PFSK-1 (cell line): ENCODE data around the gene SLC24A3.

ENCODE experiments used
- FOXP2 ChIP-seq: optimal IDR thresholded peaks from 2 replicates; pipeline ENCODE3; 2011; ENCODE audit warnings: borderline replicate concordance, control low read depth, inconsistent platforms; ENCODE audit not compliant: insufficient read depth; ENCODE audit errors: extremely low read length, extremely low read depth
- POLR2AphosphoS5 ChIP-seq: IDR thresholded peaks from 2 replicates; pipeline ENCODE4 v1.6.1; 2012; ENCODE audit warnings: low read depth, mild to moderate bottlenecking, control low read depth, low read length, moderate library complexity
- SIN3A ChIP-seq: IDR thresholded peaks from 2 replicates; pipeline ENCODE4 v1.6.1; 2012; ENCODE audit warnings: mild to moderate bottlenecking, low read length, moderate library complexity, borderline replicate concordance; ENCODE audit not compliant: insufficient read depth
- TAF1 ChIP-seq: IDR thresholded peaks from 2 replicates; pipeline ENCODE4 v1.6.1; 2012; ENCODE audit warnings: low read length, control low read depth, borderline replicate concordance; ENCODE audit not compliant: insufficient read depth
- TF ChIP-seq, protein P1 (sequence below), 2 experiments: IDR thresholded peaks; 2 replicates each; pipeline versions ENCODE4 v1.6.1 to v1.8.0; 2011 to 2012; ENCODE audit warnings: low read depth in 2 of 2, low read length in 2 of 2, control low read depth in 1 of 2, inconsistent platforms in 1 of 2, mild to moderate bottlenecking in 1 of 2, moderate library complexity in 1 of 2; ENCODE audit not compliant: insufficient read depth in 1 of 2

SLC24A3 gene

DNA sequence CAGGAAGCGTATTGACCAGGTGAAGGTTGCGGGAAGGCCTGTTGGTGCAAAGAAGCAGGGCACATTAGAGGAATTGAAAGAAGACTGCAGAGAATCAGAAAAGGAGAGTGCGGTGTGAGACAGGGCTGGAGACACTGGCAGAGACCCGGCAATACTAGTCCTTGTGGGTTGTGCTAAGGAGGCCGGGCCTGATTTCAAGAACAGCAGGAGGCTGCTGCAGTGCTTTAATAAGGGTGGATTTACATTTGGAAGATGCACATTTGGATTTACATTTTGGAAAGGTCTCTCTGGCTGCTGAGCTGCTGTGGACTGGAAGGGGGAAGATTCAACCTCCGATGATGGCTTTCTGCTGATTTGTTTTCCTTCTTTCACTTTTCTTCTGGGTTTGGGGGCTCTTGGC, 167.8 kb downstream of the SLC24A3 start:
- TF ChIP-seq SIN3A (no peak), TAF1 (no peak), FOXP2 (no peak), POLR2AphosphoS5 (no peak)
- TF ChIP-seq, protein P1, sequence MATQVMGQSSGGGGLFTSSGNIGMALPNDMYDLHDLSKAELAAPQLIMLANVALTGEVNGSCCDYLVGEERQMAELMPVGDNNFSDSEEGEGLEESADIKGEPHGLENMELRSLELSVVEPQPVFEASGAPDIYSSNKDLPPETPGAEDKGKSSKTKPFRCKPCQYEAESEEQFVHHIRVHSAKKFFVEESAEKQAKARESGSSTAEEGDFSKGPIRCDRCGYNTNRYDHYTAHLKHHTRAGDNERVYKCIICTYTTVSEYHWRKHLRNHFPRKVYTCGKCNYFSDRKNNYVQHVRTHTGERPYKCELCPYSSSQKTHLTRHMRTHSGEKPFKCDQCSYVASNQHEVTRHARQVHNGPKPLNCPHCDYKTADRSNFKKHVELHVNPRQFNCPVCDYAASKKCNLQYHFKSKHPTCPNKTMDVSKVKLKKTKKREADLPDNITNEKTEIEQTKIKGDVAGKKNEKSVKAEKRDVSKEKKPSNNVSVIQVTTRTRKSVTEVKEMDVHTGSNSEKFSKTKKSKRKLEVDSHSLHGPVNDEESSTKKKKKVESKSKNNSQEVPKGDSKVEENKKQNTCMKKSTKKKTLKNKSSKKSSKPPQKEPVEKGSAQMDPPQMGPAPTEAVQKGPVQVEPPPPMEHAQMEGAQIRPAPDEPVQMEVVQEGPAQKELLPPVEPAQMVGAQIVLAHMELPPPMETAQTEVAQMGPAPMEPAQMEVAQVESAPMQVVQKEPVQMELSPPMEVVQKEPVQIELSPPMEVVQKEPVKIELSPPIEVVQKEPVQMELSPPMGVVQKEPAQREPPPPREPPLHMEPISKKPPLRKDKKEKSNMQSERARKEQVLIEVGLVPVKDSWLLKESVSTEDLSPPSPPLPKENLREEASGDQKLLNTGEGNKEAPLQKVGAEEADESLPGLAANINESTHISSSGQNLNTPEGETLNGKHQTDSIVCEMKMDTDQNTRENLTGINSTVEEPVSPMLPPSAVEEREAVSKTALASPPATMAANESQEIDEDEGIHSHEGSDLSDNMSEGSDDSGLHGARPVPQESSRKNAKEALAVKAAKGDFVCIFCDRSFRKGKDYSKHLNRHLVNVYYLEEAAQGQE (IDR thresholded peaks at IDR 0.05; ENCODE audit: insufficient read depth in 1 of 2, low read depth in 2 of 2, low read length in 2 of 2), result no peak

DNA sequence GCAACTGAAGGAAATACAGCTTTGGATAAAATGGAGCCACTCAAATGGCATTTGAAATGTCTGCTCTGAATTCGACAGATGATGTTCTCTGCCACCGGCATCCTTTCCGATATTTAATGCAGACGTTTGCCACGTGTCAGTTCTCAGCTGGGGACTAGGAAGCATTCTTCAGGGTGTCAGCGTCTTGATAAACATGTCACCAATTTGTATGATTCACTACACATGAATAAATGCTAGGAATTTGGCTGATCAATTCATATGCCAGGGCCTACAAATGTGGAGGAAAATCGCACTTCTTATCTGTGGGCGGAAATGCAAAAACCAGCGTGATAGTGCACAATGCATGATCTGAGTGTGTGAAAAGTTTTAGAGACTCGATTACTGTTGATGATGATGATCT, 169.5 kb downstream of the SLC24A3 start:
- no peak for TF ChIP-seq SIN3A
- TF ChIP-seq, protein P1 (IDR thresholded peaks at IDR 0.05; ENCODE audit: insufficient read depth in 1 of 2, low read depth in 2 of 2, low read length in 2 of 2), result no peak
- TF ChIP-seq TAF1, result no peak
- no peak for TF ChIP-seq FOXP2
- TF ChIP-seq POLR2AphosphoS5, result no peak

DNA sequence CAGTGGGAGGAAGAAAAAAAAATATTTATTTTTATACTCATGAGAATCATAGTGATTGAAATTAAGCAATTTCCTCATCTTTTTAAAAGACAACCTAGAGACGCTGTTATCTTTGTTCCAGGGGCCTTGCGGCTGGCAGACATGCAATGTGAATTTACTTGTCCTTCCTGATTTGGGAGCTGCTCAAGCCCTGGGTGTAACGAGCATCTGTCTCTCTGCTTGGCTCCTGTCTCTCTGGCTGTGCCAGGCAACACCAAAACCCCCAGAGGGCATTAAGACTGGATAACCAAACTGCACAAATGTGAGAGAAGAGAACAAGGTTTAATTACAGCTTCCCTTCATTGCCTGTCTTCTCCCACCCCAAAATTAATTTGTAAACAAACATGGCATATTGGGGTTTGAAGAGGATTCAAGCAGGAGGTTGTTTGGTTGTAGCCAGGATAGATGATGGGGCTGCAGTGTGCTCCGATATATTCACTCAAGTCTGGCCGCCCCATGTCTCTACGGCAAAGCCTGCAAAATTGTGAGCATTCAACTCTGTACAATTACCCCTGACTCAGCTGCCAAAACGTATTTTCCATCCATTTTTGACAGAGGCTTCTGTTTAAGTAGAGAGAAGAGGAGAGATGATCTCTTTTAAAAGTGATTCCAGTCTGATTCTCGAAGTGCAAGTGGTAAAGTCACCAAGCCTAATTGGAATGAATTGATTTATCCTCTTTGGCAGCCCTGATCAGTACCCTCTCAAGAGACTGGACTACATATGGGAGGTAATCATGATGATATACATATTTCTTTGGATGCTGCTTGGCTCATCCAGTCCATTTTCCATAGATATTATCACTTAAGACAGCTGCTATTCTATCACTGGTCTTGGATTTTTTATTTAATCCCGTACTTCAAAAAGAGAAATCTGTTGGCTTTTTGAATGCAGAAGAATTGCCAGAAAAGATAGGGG, 170.2 kb downstream of the SLC24A3 start:
- no peak for TF ChIP-seq TAF1
- TF ChIP-seq, protein P1 (IDR thresholded peaks at IDR 0.05; ENCODE audit: insufficient read depth in 1 of 2, low read depth in 2 of 2, low read length in 2 of 2), result no peak
- no peak for TF ChIP-seq SIN3A
- no peak for TF ChIP-seq FOXP2
- no peak for TF ChIP-seq POLR2AphosphoS5

DNA sequence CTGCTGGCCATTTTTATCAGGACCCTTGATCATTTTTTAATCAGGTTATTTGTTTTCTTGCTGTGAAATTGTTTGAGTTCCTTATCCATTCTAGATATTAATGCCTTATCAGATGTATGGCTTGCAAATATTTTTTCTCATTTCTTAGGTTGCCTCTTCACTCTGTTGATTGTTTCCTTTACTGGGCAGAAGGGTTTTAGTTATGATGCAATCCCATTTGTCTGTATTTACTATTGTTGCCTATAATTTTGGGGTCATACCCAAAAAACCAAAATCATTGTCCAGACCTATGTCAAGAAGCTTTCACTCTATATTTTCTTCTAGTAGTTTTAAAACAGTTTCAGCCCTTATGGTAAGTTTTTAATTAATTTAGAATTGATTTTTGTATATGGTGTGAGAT, 172.5 kb downstream of the SLC24A3 start:
- TF ChIP-seq, protein P1 (IDR thresholded peaks at IDR 0.05; ENCODE audit: insufficient read depth in 1 of 2, low read depth in 2 of 2, low read length in 2 of 2), result no peak
- no peak for TF ChIP-seq POLR2AphosphoS5
- TF ChIP-seq FOXP2, result no peak
- TF ChIP-seq SIN3A, result no peak
- TF ChIP-seq TAF1, result no peak
